ENCODE measurements around the gene SMC6.
A peak's percentile ranks its signal among the peaks of the same experiment; 100 is the strongest.

The SMC6 gene

GRCh38 chr2:17763641-17764333 is 10.2 kb upstream of the SMC6 start:
- DNase-seq: no peak

- no peak for DNase-seq
These were observed 8.8 kb upstream of the SMC6 start for GRCh38 chr2:17762451-17762850.

GRCh38 chr2:17759805-17760204 is 6.2 kb upstream of the SMC6 start:
- DNase-seq: no peak

GRCh38 chr2:17758118-17758517 is 4.5 kb upstream of the SMC6 start:
- no peak for DNase-seq

- DNase-seq: no peak
These were observed 3.7 kb upstream of the SMC6 start for GRCh38 chr2:17757321-17757720.

- DNase-seq: no peak
These were observed 3.1 kb upstream of the SMC6 start for GRCh38 chr2:17756668-17757067.

GRCh38 chr2:17754773-17755425 is 1.3 kb upstream of the SMC6 start:
- no peak for DNase-seq

GRCh38 chr2:17752892-17753802 is 463 bp downstream of the SMC6 start:
- DNase-seq: no peak

- no peak for DNase-seq
These were observed 1.4 kb downstream of the SMC6 start for GRCh38 chr2:17752246-17752645.

GRCh38 chr2:17749753-17750438 is 3.7 kb downstream of the SMC6 start:
- DNase-seq: no peak

- no peak for DNase-seq
These were observed 4.9 kb downstream of the SMC6 start for GRCh38 chr2:17748745-17749144.

GRCh38 chr2:17747684-17748452 is 5.7 kb downstream of the SMC6 start:
- no peak for DNase-seq

GRCh38 chr2:17740203-17740602 is 13.4 kb downstream of the SMC6 start:
- no peak for DNase-seq

GRCh38 chr2:17736989-17737388 is 16.6 kb downstream of the SMC6 start:
- no peak for DNase-seq

GRCh38 chr2:17735864-17736263 is 17.7 kb downstream of the SMC6 start:
- DNase-seq: no peak

- no peak for DNase-seq
These were observed 20.0 kb downstream of the SMC6 start for GRCh38 chr2:17733599-17733998.

GRCh38 chr2:17729880-17730279 is 23.7 kb downstream of the SMC6 start:
- DNase-seq: no peak

GRCh38 chr2:17728210-17728609 is 25.4 kb downstream of the SMC6 start:
- DNase-seq: no peak

- DNase-seq: peak; percentile 5
These were observed 33.8 kb downstream of the SMC6 start for GRCh38 chr2:17719562-17720371.

GRCh38 chr2:17718689-17719088 is 34.9 kb downstream of the SMC6 start:
- no peak for DNase-seq

- DNase-seq: no peak
These were observed 35.9 kb downstream of the SMC6 start for GRCh38 chr2:17717666-17718065.

All from midbrain (tissue), 1 donor.